Trophoblast cell (in vitro differentiated cells and primary cell): ENCODE data around the gene MS4A8.

Experiments used
- DNase-seq, 2 donors: peaks; one replicate each; pipeline ENCODE4 v3.0.0-alpha.2; 2016
- H2AFZ ChIP-seq: 2 replicates; pipeline ENCODE4 v1.6.1; 2013; ENCODE audit warnings: low read length, moderate library complexity, mild to moderate bottlenecking; ENCODE audit not compliant: insufficient read depth, poor library complexity
- H2AK5ac ChIP-seq: 2 replicates; pipeline ENCODE4 v1.6.1; 2013; ENCODE audit warnings: mild to moderate bottlenecking, low read length
- H2BK120ac ChIP-seq: 2 replicates; pipeline ENCODE4 v1.6.1; 2013; ENCODE audit warnings: low read length, mild to moderate bottlenecking, moderate library complexity; ENCODE audit not compliant: insufficient read depth, poor library complexity
- H2BK12ac ChIP-seq: 2 replicates; pipeline ENCODE4 v1.6.1; 2013; ENCODE audit warnings: mild to moderate bottlenecking, low read length, moderate library complexity
- H2BK5ac ChIP-seq: 2 replicates; pipeline ENCODE4 v1.6.1; 2013; ENCODE audit warnings: low read length, low read depth, moderate library complexity, mild to moderate bottlenecking; ENCODE audit not compliant: poor library complexity
- H3K14ac ChIP-seq: 2 replicates; pipeline ENCODE4 v1.6.1; 2013; ENCODE audit warnings: mild to moderate bottlenecking, low read length
- H3K18ac ChIP-seq: 2 replicates; pipeline ENCODE4 v1.6.1; 2013; ENCODE audit warnings: mild to moderate bottlenecking, low read length
- H3K23ac ChIP-seq: 2 replicates; pipeline ENCODE4 v1.6.1; 2013; ENCODE audit warnings: low read length
- H3K27ac ChIP-seq: 2 replicates; pipeline ENCODE4 v1.5.1; 2013; ENCODE audit warnings: low read depth, mild to moderate bottlenecking, inconsistent platforms, low read length, moderate library complexity
- H3K27me3 ChIP-seq: 2 replicates; pipeline ENCODE4 v1.6.1; 2013; ENCODE audit warnings: inconsistent platforms, mild to moderate bottlenecking, low read length, moderate library complexity; ENCODE audit not compliant: insufficient read depth
- H3K36me3 ChIP-seq, 2 experiments: 1 replicate in 1 of 2; 2 replicates in 1 of 2; pipeline ENCODE4 v1.6.1; 2013; ENCODE audit warnings: low read length in 2 of 2, mild to moderate bottlenecking in 2 of 2, moderate library complexity in 1 of 2; ENCODE audit not compliant: insufficient read depth in 2 of 2, control insufficient read depth in 1 of 2
- H3K4ac ChIP-seq: 2 replicates; pipeline ENCODE4 v1.6.1; 2013; ENCODE audit warnings: low read depth, mild to moderate bottlenecking, low read length, moderate library complexity
- H3K4me1 ChIP-seq, 2 experiments: 1 replicate in 1 of 2; 2 replicates in 1 of 2; pipeline ENCODE4 v1.6.1; 2013; ENCODE audit warnings: low read length in 2 of 2, mild to moderate bottlenecking in 2 of 2, moderate library complexity in 1 of 2; ENCODE audit not compliant: insufficient read depth in 2 of 2, control insufficient read depth in 1 of 2
- H3K4me2 ChIP-seq: 2 replicates; pipeline ENCODE4 v1.6.1; 2013; ENCODE audit warnings: inconsistent platforms, mild to moderate bottlenecking, low read length, moderate library complexity
- H3K4me3 ChIP-seq: 2 replicates; pipeline ENCODE4 v1.5.1; 2013; ENCODE audit warnings: mild to moderate bottlenecking, low read depth, low read length, inconsistent platforms
- H3K79me1 ChIP-seq: one replicate; pipeline ENCODE4 v1.6.1; 2013; ENCODE audit warnings: low read length
- H3K79me2 ChIP-seq: 2 replicates; pipeline ENCODE4 v1.6.1; 2013; ENCODE audit warnings: low read length, mild to moderate bottlenecking; ENCODE audit not compliant: control insufficient read depth, insufficient read depth, poor library complexity
- H3K9ac ChIP-seq: 2 replicates; pipeline ENCODE4 v1.6.1; 2013; ENCODE audit warnings: mild to moderate bottlenecking, low read length
- H3K9me3 ChIP-seq: 2 replicates; pipeline ENCODE4 v1.6.1; 2013; ENCODE audit warnings: low read depth, mild to moderate bottlenecking, control low read depth, inconsistent platforms, low read length; ENCODE audit not compliant: insufficient read depth
- H4K12ac ChIP-seq: 2 replicates; pipeline ENCODE4 v1.6.1; 2013; ENCODE audit warnings: low read depth, mild to moderate bottlenecking, low read length, moderate library complexity
- H4K8ac ChIP-seq: 2 replicates; pipeline ENCODE4 v1.6.1; 2013; ENCODE audit warnings: low read depth, mild to moderate bottlenecking, low read length, moderate library complexity
- H4K91ac ChIP-seq: one replicate; pipeline ENCODE4 v1.6.1; 2013; ENCODE audit warnings: low read depth, mild to moderate bottlenecking, low read length, moderate library complexity
- WGBS: extraction: QIAGEN DNeasy Blood & Tissue Kit; methylation state at CpG from one replicate; pipeline ENCODE4 v1.1.7; 2013; ENCODE audit warnings: missing lambda C conversion rate; ENCODE audit not compliant: insufficient read length, insufficient coverage; ENCODE audit errors: extremely low coverage; 5-methylcytosine and 5-hydroxymethylcytosine counted together

MS4A8 gene

GRCh38 chr11:60741421-60741820, 42.0 kb downstream of the MS4A8 start:
- H3K4me2 ChIP-seq: no peak overlapping the region
- H2BK5ac ChIP-seq: no peak overlapping the region
- DNase-seq: peak in 1 of 2 donors; percentile 19
- peak overlapping the region; percentile 16 for H3K23ac ChIP-seq
- H3K18ac ChIP-seq: no peak overlapping the region
- no peak overlapping the region for H3K4me3 ChIP-seq
- no peaks in the 10 kb centered on the region for H3K79me1 ChIP-seq
- no peak overlapping the region for H2BK12ac ChIP-seq
- H4K12ac ChIP-seq: no peak overlapping the region
- WGBS: no CpG with 5 or more reads among the region's 3 CpGs
- H3K4me1 ChIP-seq: no peaks in the 10 kb centered on the region
- H3K9me3 ChIP-seq: peaks cover 4% of the 10 kb centered on the region
- no peaks in the 10 kb centered on the region for H3K36me3 ChIP-seq
- no peak overlapping the region for H2BK120ac ChIP-seq
- H2AFZ ChIP-seq: no peak overlapping the region
- H2AK5ac ChIP-seq: no peak overlapping the region
- no peak overlapping the region for H4K91ac ChIP-seq
- H3K14ac ChIP-seq: no peak overlapping the region
- no peaks in the 10 kb centered on the region for H3K27me3 ChIP-seq
- no peak overlapping the region for H3K27ac ChIP-seq
- H3K79me2 ChIP-seq: no peaks in the 10 kb centered on the region
- no peak overlapping the region for H4K8ac ChIP-seq
- no peak overlapping the region for H3K4ac ChIP-seq
- no peak overlapping the region for H3K9ac ChIP-seq

DNA sequence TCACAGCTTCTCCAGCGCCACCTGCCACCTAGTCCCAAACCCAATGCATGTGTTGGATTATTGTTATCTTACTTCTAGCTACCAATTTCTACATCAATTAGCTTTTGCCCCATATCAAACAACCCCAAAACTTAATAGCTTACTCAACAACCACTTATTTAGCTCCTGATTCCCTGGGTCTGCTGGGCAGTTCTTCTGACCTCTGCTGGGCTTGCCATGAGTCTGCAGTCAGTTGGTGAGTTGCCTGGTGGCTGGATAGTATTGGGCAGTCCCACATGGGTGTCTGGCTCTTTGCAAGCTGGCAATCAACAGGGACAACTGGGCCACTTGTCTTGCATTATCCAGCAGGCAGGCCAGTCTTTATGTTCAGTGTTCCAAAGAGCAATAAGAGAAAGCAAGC, 43.6 kb downstream of the MS4A8 start:
- H2AFZ ChIP-seq: no peak overlapping the region
- H3K4me2 ChIP-seq: no peak overlapping the region
- no peak overlapping the region for H4K91ac ChIP-seq
- H3K23ac ChIP-seq: no peak overlapping the region
- H3K4me1 ChIP-seq: no peaks in the 10 kb centered on the region
- no peaks in the 10 kb centered on the region for H3K36me3 ChIP-seq
- no peak overlapping the region for H3K9ac ChIP-seq
- H3K14ac ChIP-seq: no peak overlapping the region
- H2BK12ac ChIP-seq: no peak overlapping the region
- no peak for DNase-seq
- H3K27ac ChIP-seq: no peak overlapping the region
- no peaks in the 10 kb centered on the region for H3K79me1 ChIP-seq
- H3K27me3 ChIP-seq: no peaks in the 10 kb centered on the region
- no peak overlapping the region for H4K8ac ChIP-seq
- no CpG with 5 or more reads among the region's 1 CpG for WGBS
- no peak overlapping the region for H2BK120ac ChIP-seq
- no peak overlapping the region for H3K4me3 ChIP-seq
- H3K79me2 ChIP-seq: no peaks in the 10 kb centered on the region
- H2AK5ac ChIP-seq: no peak overlapping the region
- peaks cover 9% of the 10 kb centered on the region for H3K9me3 ChIP-seq
- H2BK5ac ChIP-seq: no peak overlapping the region
- H3K18ac ChIP-seq: no peak overlapping the region
- no peak overlapping the region for H4K12ac ChIP-seq
- H3K4ac ChIP-seq: no peak overlapping the region

DNA sequence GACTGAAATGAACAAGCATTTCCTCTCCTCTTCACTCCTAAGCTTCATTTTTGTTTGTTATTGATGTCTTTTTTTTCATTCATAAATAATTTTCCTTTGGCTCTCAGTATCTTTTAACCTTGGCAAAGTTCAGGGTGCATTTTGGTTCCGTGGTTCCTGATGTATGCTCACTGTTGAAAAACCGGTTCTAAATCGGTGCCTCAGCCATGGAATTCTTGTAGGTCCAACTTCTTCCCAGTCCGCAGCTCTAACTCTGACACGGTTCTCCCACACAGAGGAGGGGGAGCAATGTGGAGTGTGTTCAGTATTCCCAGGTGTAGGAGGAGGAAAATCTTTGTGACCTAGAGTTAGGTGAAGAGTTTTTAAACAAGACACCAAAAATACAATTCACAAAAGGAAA, 44.7 kb downstream of the MS4A8 start:
- Histone ChIP-seq H2BK5ac (no peak overlapping the region), H3K79me2 (no peaks in the 10 kb centered on the region), H3K27ac (no peak overlapping the region), H4K91ac (no peak overlapping the region), H3K9me3 (peaks cover 9% of the 10 kb centered on the region), H3K14ac (no peak overlapping the region), H2BK12ac (no peak overlapping the region), H3K9ac (no peak overlapping the region), H3K4me1 (no peaks in the 10 kb centered on the region), H4K12ac (no peak overlapping the region), H2BK120ac (no peak overlapping the region), H2AFZ (no peak overlapping the region), H3K27me3 (no peaks in the 10 kb centered on the region), H3K23ac (no peak overlapping the region), H4K8ac (no peak overlapping the region), H3K79me1 (no peaks in the 10 kb centered on the region), H3K4me2 (no peak overlapping the region), H3K18ac (no peak overlapping the region), H3K4ac (no peak overlapping the region), H2AK5ac (no peak overlapping the region), H3K36me3 (no peaks in the 10 kb centered on the region), H3K4me3 (no peak overlapping the region)
- no CpG with 5 or more reads among the region's 5 CpGs for WGBS
- DNase-seq: no peak

DNA sequence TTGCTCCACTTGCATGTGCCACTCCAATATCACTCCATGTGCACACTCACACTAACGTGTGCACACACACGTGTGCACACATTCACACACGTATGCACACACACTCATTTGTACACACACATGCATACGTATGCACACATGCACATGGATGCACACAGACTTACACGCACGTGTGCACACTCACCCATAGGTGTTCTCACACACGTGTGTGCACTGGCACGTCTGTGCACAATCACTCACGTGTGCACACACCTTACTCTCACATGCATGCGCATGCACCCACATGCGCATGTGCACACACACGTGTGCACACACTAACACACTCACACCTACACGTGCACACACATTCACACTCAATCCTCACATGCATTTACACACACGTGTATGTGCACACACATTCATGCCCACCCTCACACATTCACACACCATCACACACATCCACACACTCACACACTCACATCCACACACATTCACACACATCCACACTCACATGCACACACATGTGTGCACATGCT, 48.0 kb downstream of the MS4A8 start:
- Histone ChIP-seq H4K12ac (no peak overlapping the region), H3K18ac (no peak overlapping the region), H3K27me3 (no peaks in the 10 kb centered on the region), H3K9me3 (peaks cover 8% of the 10 kb centered on the region), H3K9ac (peak overlapping the region; percentile 18), H3K4ac (no peak overlapping the region), H3K23ac (peak overlapping the region; percentile 99), H3K4me2 (no peak overlapping the region), H4K8ac (no peak overlapping the region), H2AK5ac (no peak overlapping the region), H3K36me3 (no peaks in the 10 kb centered on the region), H3K4me1 (no peaks in the 10 kb centered on the region), H3K27ac (no peak overlapping the region), H3K79me1 (no peaks in the 10 kb centered on the region), H4K91ac (no peak overlapping the region), H2BK12ac (no peak overlapping the region), H2AFZ (no peak overlapping the region), H3K4me3 (peak overlapping the region; percentile 59), H3K14ac (no peak overlapping the region), H2BK120ac (no peak overlapping the region), H3K79me2 (no peaks in the 10 kb centered on the region), H2BK5ac (no peak overlapping the region)
- WGBS: no CpG with 5 or more reads among the region's 14 CpGs
- no peak for DNase-seq
